Measurements from ENCODE around the gene SNTG2.

SNTG2 gene

DNA sequence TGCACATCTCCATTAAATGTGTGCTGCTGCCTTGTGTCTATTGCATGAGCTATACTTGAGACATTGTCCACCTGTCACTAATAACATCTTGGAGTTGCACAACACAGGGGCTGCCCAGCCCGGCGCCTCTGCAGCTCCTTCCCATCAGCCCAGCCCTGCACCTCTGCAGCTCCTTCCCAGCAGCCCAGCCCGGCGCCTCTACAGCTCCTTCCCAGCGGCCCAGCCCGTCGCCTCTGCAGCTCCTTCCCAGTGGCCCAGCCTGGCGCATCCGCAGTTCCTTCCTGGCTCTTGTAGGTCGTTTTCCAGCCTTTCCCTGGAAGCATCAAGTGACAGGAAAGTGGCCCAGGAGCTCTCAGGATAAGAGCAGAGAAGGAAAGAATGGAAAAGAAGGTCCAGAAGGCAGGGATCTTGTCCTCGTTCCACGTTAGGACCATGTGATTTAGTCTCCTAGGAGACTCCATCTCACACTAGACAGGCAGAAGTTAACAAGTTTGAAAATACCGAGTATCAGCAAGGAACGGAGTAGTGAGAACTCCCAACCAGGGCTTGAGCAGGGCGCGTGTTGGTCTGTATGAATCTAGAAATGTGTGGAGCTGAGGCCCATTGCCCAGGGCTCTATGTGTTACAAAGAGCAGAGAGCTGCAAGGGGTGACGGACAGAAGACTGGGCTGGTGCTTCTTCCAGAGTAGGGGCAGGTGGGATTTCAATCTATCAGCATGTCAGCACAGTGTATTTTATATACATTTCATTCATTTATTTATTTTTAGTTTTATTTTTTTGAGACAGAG lies 346.9 kb downstream of the SNTG2 start:
- DNase-seq, result no peak

DNA sequence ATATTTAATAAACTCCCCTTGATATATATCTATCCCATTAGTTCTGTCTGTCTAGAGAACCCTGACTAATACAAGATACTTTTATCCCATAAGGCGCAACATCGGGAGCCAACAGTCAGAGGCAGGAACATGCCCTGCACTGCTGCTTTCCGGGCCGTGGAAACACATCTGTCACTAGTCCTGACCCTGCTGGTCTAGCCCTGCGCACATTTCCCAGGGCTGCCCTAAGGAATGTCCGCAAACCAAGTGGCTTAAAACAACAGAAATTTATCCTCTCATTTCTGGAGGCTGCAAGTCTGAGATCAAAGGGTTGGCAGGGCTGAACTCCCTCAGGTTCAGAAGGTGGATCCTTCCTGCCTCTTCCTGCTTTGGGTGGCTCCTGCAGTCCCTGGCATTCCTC lies 348.4 kb downstream of the SNTG2 start:
- no peak for DNase-seq

DNA sequence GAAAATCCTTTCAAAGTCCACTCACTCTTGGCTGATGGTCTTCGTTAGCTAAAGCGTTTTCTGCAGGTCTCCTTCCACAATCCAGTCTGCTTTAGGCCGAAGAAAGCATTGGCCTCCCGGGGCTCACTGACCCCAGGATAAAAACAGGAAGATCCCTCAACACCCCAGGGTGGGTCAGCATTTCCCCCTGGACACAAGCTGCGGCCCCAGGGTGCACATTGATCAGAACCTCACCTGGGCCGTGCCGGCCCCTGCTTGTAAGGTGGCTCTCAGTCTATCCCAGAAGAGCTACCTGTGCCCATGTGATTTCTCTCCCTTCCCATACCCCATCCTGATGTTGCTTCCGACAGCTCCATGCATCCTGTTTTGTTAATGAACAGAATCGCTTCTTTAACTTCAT lies 349.6 kb downstream of the SNTG2 start:
- DNase-seq, result no peak

DNA sequence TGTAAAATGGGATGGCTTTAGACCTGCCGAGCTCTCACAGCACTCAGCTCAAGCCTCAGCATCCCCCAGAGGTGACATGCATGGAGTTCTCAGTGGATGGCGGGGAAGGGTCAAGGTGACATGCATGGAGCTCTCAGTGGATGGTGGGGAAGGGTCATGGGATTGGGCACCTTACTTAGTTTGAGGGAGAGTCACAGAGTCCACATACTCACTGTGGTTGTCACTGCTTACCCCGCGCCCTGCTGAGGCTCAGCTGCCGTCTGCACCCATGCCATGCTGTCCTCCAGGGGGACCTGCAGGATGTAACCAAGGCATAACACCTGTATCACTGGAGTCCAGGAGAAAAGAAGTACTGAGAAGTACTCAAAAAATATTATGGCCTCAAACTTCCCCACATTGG lies 350.4 kb downstream of the SNTG2 start:
- DNase-seq, result no peak

DNA sequence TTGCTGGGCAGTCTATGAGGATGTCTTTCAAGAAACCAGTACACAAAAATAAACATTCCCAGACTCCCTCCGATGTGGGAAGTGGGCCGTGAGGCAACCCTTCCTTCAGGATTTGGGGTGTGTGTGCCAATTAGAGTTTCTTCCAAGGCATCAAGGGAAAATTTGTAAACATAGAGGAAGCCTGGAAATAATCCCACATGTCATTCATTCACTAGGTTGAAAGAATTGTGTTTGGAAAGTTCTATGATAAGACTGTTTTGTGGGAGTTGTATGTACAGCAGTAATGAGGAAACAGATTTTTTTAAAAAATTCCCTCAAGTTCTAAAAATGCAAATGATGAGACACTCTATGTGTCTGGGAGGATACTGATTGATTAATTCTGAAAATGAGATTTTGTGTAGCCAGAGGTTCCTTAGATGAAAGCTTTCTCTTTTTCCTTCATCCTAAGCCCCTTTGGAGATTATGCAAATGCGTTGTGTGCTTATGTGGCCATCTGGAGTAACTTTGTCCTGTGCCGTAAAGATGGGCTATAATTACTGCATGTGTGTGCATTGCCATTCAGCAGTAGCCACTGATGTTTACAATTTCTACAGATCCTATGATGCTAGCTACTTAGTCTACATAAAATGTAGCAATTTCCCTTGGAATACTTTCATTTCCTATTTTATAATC lies 354.8 kb downstream of the SNTG2 start:
- no peak for DNase-seq

DNA sequence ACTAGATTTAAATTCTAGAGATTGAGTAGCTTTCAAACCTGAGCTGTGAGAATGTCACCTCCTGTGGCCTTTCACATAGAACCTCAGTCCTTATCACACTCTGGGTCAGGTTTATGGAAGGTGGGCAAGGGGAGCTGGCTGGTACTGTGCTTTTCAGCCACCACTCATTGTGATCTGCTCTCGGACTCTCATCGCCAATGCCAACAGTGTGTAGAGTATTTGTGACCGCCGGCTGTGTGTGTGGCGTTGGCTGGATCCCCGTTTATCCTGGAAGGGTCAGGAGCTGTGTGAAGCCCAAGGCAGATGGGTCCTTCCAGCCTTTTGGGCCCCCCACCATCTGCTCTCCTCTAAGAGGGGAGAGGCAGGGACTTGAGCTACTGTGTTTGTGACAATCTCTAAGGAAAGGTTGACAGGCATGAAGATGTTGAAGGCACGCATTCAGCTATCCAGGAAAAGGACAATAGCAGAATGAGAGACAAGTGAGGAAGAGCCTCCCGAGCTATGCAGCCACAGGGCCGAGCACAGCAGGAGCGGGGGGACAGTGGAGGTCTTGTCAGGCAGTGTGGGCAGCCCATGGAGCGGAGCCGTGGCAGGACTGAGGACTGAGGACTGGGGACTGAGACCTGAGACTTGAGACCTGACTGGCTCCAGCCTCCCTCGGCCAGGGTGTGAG lies 355.5 kb downstream of the SNTG2 start:
- DNase-seq, result no peak

DNA sequence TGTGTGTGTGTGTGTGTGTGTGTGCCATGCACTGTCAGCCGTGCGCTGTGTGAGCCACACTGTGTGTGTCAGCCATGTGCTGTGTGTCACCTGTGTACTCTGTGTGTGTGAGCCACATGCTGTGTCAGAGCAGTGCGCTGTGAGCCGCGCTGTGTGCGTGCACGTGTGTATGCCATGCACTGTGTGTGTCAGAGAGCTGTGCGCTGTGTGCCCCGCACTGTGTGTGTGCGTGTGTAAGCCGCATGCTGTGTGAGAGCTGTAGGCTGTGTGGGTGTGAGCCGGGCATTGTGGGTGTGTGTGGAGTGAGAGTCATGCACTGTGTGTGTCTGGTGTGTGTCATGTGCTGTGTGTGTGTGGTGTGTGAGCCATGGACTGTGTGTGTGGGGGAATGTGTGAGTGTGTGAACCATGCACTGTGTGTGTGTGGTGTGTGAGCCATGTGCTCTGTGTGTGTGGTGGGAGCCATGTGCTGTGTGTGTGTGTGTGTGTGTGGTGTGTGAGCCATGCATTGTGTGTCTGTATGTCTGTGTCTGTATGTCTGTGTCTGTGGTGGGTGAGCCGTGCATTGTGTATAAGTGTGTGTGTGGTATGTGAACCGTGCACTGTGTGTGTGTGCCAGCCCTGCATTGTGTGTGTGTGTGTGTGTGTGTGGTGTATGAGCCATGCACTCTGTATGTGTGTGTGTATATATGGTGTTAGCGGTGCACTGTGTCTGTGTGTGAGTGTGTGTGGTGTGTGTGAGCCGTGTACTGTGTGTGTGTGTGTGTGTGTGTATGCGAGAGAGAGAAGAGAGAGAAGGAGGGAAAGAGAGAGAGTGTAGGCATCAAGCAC lies 356.3 kb downstream of the SNTG2 start:
- DNase-seq, result no peak

DNA sequence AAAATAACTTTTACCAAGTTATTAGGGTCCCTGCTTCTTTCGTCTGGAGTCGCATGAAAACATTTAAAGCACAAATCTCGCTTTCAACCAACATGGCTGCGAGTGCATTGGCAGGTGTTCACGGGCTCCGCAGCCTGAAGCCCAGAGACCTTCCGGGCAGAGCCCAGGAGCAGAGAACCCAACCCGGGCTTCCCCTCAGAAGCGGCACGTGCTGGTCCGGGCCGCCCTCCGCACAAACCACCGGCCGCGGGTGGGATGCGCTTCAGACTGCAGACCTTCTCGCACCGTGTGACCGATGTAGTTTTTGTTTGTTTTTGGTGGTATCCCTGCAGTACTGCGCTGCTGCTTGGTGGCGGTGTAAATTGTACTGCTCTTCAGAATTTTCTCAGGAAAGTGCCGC lies 357.0 kb downstream of the SNTG2 start:
- no peak for DNase-seq

DNA sequence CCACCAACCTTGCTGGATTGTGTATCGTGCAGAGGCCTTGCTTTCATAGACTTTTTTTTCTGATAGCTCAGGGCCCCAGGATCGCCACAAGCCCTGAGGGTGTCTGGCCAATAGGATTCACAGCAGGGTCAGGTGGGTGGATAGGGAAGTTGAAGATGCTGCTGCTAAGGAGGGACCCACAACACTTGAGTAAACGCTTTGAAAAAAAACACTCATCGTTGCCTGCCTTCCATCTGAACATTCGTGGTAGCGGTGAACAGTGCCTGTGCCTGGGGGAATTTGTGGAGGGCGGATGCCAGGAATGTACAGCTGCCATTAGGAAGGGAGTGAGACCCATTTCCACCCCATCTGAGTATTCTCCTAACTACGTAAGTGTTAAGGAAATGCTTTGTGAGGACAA lies 358.0 kb downstream of the SNTG2 start:
- DNase-seq, result no peak

DNA sequence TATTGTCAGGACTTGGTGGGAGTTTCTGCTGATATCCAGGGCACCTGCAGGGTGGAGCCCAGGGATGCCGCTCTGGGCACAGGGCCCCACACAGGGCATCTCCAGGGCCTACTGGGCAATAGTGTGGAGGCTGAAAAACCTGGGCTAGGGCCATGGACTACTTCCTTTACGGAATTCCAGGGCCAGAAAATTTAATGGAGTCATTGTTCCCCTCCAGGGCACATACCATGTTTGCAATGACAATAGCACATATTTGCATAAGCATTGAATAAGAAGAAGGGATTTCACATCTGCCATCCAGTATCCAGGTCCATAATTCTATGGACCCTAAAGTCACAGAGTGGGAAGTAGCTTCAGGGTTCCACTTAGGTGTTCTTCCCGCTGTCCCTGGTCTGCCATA lies 358.9 kb downstream of the SNTG2 start:
- no peak for DNase-seq

DNA sequence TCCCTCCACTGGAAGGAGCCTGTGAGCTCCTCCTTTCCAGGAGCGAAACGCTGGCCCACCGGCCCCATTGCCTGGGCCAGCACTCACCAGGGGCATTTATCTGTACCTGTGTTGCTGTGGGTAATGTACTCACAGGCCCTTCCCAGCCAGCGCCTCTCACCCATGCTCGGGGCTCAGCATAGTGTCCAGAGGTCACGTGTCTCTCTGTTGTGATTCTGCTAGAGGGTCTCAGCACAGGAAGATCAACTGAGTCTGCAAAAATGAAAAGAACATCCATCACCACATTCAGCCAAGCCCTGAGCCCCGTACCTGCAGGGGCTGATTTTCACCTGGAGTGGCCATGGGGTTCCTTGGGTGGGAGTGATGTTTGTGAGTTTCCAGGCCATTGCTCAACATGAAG lies 359.6 kb downstream of the SNTG2 start:
- no peak for DNase-seq

DNA sequence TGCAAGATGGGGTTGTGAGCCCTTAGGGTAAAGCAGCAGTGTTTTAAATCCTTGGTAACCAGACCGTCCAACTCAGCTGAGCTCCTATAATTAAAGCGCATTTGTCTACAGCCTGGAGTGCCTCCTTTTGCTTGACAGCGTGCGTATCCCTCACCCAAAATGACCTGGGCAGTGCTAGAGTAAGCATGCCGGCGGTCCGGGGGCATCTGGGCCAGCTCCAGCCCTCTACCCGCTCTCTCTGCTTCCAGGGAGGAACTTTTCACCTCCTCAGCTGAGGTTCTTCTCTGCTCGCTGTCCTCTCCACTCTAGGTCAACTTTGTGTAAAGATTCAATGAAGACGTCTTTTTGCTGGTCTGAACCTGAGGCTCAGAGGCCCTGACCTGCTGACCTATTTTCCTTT lies 360.2 kb downstream of the SNTG2 start:
- no peak for DNase-seq

DNA sequence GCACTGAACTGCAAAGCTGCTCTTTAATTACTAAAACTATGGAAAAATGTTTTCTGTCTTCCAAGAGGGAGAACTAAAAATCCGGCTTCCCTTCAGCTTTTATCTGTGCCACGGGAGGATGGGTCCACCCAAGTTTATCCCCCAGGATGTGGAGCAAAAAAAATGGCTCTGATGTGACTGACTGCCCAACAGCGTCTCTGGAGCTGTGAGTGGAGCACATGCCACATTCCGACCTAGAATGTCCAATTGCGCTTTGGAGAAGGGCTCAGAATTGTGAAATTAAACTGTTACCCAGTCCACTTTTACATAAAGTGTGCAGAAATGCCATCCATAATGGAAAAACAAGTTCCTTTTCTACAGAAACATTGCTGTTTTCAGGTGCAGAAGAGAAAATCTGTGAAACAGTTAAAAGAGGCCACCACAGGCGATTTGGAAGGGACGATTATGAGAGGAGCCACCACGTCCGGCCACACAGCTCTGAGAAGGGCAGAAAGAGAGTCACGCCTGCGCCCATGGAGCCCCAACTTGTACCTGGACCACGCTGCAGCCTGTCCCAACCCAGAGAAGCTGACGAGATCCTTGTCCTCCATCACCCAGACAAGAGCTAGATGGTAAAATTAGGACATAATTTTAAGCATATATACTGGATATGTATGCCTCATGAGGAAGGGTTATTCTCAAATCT lies 362.7 kb downstream of the SNTG2 start:
- DNase-seq, result no peak

DNA sequence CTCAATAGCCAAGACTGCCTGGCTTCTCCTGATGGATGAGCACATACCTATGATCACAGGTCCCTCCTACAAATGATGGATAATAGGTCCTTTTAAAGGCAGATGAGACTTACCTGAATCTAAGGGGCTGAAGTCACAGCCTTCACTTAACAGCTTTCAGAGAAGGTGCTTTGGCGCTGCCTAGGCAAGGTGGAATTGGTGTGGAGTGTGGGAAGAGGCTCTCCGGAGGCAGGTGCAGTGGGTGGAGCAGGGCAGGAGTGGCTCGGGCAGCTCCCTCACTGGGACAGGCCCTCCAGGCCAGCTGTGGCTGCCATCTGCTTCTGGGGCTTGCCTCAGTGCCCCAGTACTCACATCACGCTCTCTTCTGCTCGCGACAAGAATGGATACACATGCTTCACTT lies 363.6 kb downstream of the SNTG2 start:
- no peak for DNase-seq

DNA sequence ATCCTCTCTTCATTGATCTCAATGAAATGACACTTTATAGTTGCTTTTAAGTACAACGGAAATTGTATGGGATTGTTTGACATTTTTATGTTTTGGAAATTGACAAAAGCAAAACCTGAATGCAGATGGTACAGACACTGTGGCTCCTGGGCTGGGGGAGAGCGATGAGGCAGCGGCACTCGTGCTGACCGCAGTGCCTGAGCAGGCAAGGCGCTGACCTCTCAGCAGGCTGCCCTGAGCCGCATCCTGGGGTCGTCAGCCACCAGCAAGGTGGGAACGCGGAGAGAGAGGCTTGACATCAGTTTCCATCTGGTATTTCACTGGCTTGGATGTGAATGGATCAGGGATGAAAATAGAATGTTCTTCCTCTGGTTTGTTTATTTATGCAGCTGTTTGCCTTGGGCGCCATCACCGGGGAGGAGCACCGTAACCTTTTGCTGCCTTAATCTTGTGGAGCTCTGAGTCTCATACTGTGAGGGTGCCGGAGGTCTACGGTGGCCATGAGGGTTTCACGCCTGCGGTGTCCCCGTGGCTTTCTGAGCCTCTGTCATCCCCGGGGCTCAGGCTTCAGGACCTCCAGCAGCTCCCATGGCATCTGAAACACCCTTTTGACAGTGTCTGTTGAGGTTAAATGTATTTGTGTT lies 367.8 kb downstream of the SNTG2 start:
- DNase-seq, result no peak

DNA sequence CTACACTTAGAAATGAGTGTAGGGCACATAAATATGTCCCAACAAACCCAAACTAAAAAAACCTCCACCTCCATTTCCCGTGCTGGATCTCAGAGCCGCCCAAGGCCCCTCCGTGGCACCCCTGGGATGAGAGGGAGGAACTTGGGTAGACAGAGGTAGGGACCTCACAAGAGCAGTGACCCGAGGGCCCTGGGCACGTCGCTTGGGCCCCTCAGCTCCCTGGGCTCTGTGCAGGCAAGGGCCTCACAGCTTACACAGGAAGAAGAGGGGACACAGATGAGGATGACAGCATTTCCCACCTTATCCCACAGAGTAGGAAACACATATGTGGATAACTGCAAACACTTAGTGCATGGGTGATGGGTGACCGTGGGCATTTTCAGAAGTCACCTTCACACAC lies 368.7 kb downstream of the SNTG2 start:
- no peak for DNase-seq

DNA sequence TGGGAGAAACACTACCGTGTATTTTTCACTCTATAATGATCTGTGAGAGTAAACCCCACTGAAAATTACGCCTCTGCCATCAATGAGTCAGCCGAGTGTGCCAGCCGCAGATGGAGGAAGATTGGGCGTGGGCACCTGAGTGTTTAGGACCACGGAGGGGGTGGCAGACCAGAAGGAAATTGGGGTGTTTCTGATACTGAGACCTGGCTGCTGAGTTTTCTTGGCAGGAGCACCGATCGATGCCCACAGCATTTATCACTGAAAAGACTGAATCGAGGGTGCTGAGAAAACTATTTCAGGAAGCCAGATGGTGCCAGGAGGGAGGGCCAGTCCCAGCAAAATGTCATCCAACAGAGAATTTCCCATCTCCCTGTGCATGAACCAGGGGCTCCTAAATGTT lies 370.7 kb downstream of the SNTG2 start:
- no peak for DNase-seq

DNA sequence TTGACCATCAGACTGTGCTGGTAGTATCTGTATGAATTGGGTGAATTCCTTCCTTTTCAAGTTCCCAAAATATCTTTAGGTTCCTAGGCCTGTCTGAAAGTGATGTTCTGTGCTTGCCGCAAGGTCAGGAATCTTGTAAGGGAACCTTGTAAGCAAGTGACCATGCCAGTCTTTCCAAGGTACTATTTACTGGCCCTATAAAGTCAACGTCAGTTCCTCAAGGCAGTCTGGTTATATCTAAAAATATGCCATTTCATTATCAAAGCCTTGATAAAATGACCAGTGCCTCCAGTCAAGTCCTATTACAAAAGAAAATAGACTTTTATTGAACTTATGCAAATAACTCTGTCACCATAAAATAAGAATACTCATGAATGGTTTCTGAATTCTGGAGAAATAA lies 374.2 kb downstream of the SNTG2 start:
- no peak for DNase-seq

DNA sequence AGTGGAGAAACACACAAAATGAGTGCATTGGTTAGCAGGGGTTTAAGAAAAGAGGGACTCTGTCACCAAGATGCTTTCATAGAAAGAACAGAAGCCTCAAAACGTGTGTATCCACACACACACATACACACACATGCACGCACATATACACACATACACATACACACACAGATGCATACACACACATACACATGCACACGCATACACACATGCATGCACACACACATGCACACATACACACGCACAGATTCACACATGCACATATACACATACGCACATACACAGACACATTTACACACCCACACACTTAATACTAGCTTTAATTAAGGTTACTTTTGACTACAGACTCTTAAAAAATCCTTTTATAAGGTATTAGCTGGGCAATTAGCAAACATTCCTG lies 378.0 kb downstream of the SNTG2 start:
- no peak for DNase-seq

DNA sequence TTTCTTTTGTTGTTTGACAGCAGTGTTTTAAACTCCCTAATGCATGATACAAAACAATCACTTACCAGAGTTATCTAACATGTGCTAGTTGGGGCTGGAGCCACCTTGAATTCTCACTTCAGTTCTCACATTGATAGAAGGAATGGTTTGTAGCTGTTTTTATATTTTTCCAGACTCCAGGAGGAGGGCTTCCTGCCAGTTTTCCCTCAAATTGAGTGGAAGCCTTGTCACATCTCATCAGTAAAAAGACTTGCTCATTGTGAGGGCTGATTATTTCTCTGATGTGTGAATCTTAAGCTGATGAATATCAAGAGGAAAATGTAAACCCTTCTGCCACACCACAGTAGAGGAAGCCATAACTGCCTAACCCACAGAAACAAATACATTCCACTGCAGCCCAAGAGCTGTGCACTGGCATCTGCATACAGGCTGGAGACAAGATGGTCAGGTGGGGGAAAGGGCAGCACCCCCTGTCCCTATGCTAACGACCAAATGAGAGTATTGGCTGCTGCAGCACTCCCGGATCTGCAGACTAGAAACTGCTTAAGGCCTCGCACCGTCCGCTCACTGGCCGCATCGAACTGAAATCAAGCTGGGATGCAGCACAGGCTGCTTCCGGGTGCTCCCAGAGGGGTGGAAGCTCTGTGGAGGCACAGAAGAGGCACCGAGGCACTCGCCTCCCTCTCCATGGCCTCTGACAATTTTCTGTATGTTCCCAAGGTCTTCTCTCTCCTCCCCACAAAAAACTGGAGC lies 388.9 kb downstream of the SNTG2 start:
- no peak for DNase-seq

DNA sequence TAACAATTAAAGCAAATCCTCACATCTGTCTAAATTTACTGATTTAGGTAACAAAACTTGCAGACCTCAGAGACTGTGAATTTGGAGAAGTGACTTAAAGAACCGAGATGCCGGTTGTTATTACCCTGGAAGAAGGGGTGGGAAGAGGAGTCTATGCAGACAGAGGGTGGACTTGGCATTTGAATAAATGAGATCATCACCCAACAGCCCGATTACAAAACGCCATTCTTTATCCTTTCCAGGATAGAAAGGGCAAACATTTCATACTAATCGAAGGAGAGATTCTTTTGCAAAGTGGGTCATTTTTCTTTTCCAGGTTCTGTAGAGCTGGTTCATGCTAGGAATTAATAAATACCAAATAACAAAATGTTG lies 389.5 kb downstream of the SNTG2 start:
- no peak for DNase-seq
